Measurements from ENCODE around the gene FOXP1.

Gene FOXP1

DNA sequence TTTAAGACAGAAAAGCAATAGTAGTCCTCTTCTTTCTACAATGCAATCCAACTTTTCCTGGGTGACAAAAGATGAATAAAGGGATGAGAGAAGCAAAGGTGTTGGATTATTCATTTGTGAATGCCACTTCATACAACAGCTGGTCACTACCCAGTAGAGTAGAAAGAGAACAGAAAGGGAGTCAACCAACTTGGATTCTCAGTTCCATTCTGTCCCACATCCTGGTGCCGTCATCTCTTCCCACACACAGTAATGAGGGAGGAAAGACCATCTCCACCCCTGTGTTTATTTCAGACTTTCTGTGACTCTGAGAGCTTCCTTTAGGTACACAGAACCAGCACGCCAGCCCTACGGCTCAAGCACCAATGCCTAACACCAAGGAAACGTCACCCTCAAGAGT, 71.0 kb downstream of the FOXP1 start:
- no peaks in the 10 kb centered on the region for H4K20me1 ChIP-seq (ENCODE audit: insufficient read depth, low read length)
- no peak overlapping the region for H3K4me3 ChIP-seq (ENCODE audit: low read depth, low read length, poor library complexity, severe bottlenecking)
- H3K27ac ChIP-seq (ENCODE audit: low read depth, low read length, poor library complexity, severe bottlenecking): peak overlapping the region; percentile 58
- TF ChIP-seq, protein P1, sequence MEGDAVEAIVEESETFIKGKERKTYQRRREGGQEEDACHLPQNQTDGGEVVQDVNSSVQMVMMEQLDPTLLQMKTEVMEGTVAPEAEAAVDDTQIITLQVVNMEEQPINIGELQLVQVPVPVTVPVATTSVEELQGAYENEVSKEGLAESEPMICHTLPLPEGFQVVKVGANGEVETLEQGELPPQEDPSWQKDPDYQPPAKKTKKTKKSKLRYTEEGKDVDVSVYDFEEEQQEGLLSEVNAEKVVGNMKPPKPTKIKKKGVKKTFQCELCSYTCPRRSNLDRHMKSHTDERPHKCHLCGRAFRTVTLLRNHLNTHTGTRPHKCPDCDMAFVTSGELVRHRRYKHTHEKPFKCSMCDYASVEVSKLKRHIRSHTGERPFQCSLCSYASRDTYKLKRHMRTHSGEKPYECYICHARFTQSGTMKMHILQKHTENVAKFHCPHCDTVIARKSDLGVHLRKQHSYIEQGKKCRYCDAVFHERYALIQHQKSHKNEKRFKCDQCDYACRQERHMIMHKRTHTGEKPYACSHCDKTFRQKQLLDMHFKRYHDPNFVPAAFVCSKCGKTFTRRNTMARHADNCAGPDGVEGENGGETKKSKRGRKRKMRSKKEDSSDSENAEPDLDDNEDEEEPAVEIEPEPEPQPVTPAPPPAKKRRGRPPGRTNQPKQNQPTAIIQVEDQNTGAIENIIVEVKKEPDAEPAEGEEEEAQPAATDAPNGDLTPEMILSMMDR (IDR thresholded peaks at IDR 0.05; ENCODE audit: low read length): no peak
- no peak for TF ChIP-seq EZH2 (IDR thresholded peaks at IDR 0.05; ENCODE audit: borderline replicate concordance, low read length)
- H3K9me2 ChIP-seq (ENCODE audit: low read depth, low read length): no peaks in the 10 kb centered on the region
- H3K4me1 ChIP-seq (ENCODE audit: insufficient read depth, low read length, severe bottlenecking): peaks cover 65% of the 10 kb centered on the region
- H3F3A ChIP-seq (ENCODE audit: insufficient read depth, low read length): no peaks in the 10 kb centered on the region
- H3K79me2 ChIP-seq (ENCODE audit: insufficient read depth, low read length): peaks cover 78% of the 10 kb centered on the region
- no peak overlapping the region; the same call in 1 of the 2 replicates for H3K9ac ChIP-seq (ENCODE audit: low read length)
- H3K4me2 ChIP-seq (ENCODE audit: low read length): peak overlapping the region; percentile 48; the same call in 1 of the 2 replicates
- no peaks in the 10 kb centered on the region for H3K27me3 ChIP-seq (ENCODE audit: insufficient read depth, low read length)
- no peak overlapping the region for H2AFZ ChIP-seq (ENCODE audit: low read length)
- no peaks in the 10 kb centered on the region for H3K9me3 ChIP-seq (ENCODE audit: low read length)
- H3K36me3 ChIP-seq (ENCODE audit: insufficient read depth, low read length): peaks cover 13% of the 10 kb centered on the region

DNA sequence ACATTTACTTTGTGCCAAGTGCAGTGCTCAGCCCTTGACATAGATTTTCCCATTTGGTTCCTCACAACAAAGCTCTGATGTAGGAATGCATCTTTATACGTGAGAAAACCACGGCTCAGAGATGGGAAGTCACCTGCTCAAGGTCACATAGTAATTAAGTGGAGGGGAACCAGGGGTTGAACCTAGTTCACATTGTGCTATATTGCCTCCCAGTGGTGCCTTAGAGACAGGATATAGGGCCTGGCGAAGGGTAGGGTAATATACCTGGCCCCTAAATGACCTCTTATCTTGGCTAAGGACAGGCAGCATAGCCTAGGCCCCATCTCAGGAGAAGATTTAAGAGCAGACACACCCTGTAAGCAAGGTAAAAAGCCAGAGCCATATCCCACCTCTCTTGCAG, 71.5 kb downstream of the FOXP1 start:
- H3K27ac ChIP-seq (ENCODE audit: low read depth, low read length, poor library complexity, severe bottlenecking): peak overlapping the region; percentile 58
- no peaks in the 10 kb centered on the region for H3K27me3 ChIP-seq (ENCODE audit: insufficient read depth, low read length)
- H3K9me3 ChIP-seq (ENCODE audit: low read length): no peaks in the 10 kb centered on the region
- no peaks in the 10 kb centered on the region for H3F3A ChIP-seq (ENCODE audit: insufficient read depth, low read length)
- peaks cover 59% of the 10 kb centered on the region for H3K4me1 ChIP-seq (ENCODE audit: insufficient read depth, low read length, severe bottlenecking)
- TF ChIP-seq EZH2 (IDR thresholded peaks at IDR 0.05; ENCODE audit: borderline replicate concordance, low read length): no peak
- TF ChIP-seq, protein P1 (IDR thresholded peaks at IDR 0.05; ENCODE audit: low read length): peak; percentile 83
- peak overlapping the region; percentile 48 for H3K4me2 ChIP-seq (ENCODE audit: low read length)
- no peak overlapping the region for H2AFZ ChIP-seq (ENCODE audit: low read length)
- H4K20me1 ChIP-seq (ENCODE audit: insufficient read depth, low read length): no peaks in the 10 kb centered on the region
- H3K79me2 ChIP-seq (ENCODE audit: insufficient read depth, low read length): peaks cover 77% of the 10 kb centered on the region
- no peaks in the 10 kb centered on the region for H3K9me2 ChIP-seq (ENCODE audit: low read depth, low read length)
- H3K36me3 ChIP-seq (ENCODE audit: insufficient read depth, low read length): peaks cover 7% of the 10 kb centered on the region
- no peak overlapping the region for H3K4me3 ChIP-seq (ENCODE audit: low read depth, low read length, poor library complexity, severe bottlenecking)
- no peak overlapping the region; the same call in 1 of the 2 replicates for H3K9ac ChIP-seq (ENCODE audit: low read length)

DNA sequence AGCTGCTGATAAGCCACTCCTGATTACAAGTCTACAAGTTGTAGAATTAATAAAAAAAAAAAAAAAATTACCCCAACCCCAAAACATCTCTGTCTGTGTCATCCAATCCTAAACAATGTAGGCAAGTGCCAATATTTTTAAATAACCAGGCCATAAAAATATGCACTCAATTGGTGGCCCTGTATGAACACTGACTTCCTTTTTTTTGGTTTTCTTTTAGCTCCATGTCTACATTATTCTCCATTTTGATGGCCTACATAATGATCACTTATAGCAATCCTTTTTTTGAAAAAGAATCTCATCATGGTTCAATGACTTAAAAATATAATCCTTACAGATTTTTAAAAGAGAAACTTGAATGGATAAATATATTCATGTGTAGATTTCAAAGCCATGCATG, 72.1 kb downstream of the FOXP1 start:
- Histone ChIP-seq H3K79me2 (ENCODE audit: insufficient read depth, low read length) (peaks cover 80% of the 10 kb centered on the region), H3F3A (ENCODE audit: insufficient read depth, low read length) (no peaks in the 10 kb centered on the region), H3K4me1 (ENCODE audit: insufficient read depth, low read length, severe bottlenecking) (peaks cover 56% of the 10 kb centered on the region), H2AFZ (ENCODE audit: low read length) (no peak overlapping the region), H3K9me2 (ENCODE audit: low read depth, low read length) (no peaks in the 10 kb centered on the region), H3K27me3 (ENCODE audit: insufficient read depth, low read length) (no peaks in the 10 kb centered on the region), H3K27ac (ENCODE audit: low read depth, low read length, poor library complexity, severe bottlenecking) (peak overlapping the region; percentile 58), H3K9me3 (ENCODE audit: low read length) (no peaks in the 10 kb centered on the region), H4K20me1 (ENCODE audit: insufficient read depth, low read length) (no peaks in the 10 kb centered on the region), H3K4me2 (ENCODE audit: low read length) (peak overlapping the region; percentile 48), H3K9ac (ENCODE audit: low read length) (no peak overlapping the region; the same call in 1 of the 2 replicates), H3K4me3 (ENCODE audit: low read depth, low read length, poor library complexity, severe bottlenecking) (peak overlapping the region; percentile 3), H3K36me3 (ENCODE audit: insufficient read depth, low read length) (peaks cover 4% of the 10 kb centered on the region)
- no peak for TF ChIP-seq EZH2 (IDR thresholded peaks at IDR 0.05; ENCODE audit: borderline replicate concordance, low read length)
- TF ChIP-seq, protein P1 (IDR thresholded peaks at IDR 0.05; ENCODE audit: low read length): no peak
